HL-60 (cell line): ENCODE measurements around the gene GORASP1.

Experiments
- DNase-seq, 2 experiments: peaks; one replicate each; pipeline ENCODE4 v3.0.0-alpha.2; 2010 to 2020; ENCODE audit warnings: low read depth in 1 of 2, low spot score in 1 of 2
- H3K27ac ChIP-seq: fragments of 250-450 bp; sonication (Bioruptor Pico); replicated peaks from 2 replicates; pipeline ENCODE4 v1.5.1; 2020; ENCODE audit warnings: mild to moderate bottlenecking, moderate library complexity
- H3K27me3 ChIP-seq: fragments of 250-450 bp; sonication (Bioruptor Pico); 2 replicates; pipeline ENCODE4 v1.5.1; 2021; ENCODE audit warnings: mild to moderate bottlenecking, moderate library complexity; ENCODE audit not compliant: insufficient read depth, poor library complexity, severe bottlenecking
- H3K4me3 ChIP-seq: replicated peaks from 2 replicates; pipeline ENCODE4 v1.5.1; 2011; ENCODE audit warnings: mild to moderate bottlenecking, control low read depth, low read length; ENCODE audit not compliant: insufficient read depth
- GABPA ChIP-seq: IDR thresholded peaks from 2 replicates; pipeline ENCODE4 v1.6.1; 2012; ENCODE audit warnings: low read depth
- POLR2AphosphoS5 ChIP-seq: IDR thresholded peaks from 2 replicates; pipeline ENCODE4 v1.6.1; 2012; ENCODE audit warnings: low read depth
- SPI1 ChIP-seq: IDR thresholded peaks from 2 replicates; pipeline ENCODE4 v1.6.1; 2012; ENCODE audit warnings: low read depth, mild to moderate bottlenecking, borderline replicate concordance
- TF ChIP-seq, protein P1 (sequence below): IDR thresholded peaks from one replicate; pipeline ENCODE4 v1.5.1; 2011; ENCODE audit warnings: low read length, control low read depth, inconsistent platforms; ENCODE audit not compliant: insufficient read depth
- TF ChIP-seq, protein P2 (sequence below): IDR thresholded peaks from 2 replicates; pipeline ENCODE4 v1.6.1; 2012; ENCODE audit warnings: low read depth; ENCODE audit not compliant: insufficient replicate concordance

Gene GORASP1

DNA sequence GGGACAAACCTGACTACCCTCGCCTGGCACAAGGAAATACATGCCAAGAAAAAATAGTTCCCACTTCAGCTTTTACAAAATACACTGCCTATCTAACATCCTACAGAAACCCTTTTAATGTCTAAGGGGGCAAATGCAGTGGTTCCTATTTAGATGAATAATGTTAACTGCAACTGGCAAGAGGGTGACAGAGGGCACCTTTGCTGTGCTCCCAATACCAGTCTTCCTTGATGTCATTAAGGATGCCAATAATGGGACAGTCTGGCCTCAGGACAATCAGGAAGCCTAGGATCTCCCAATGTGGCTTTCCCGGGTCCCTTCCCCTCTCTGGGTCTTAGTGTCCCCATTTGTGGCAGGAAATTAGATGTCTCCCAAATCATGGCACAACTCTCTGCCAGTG lies 32.0 kb upstream of the GORASP1 start:
- H3K4me3 ChIP-seq = no peak overlapping the region
- no peaks in the 10 kb centered on the region for H3K27me3 ChIP-seq
- no peak overlapping the region for H3K27ac ChIP-seq
- TF ChIP-seq SPI1 = no peak
- no peak for TF ChIP-seq POLR2AphosphoS5
- TF ChIP-seq, protein P1, sequence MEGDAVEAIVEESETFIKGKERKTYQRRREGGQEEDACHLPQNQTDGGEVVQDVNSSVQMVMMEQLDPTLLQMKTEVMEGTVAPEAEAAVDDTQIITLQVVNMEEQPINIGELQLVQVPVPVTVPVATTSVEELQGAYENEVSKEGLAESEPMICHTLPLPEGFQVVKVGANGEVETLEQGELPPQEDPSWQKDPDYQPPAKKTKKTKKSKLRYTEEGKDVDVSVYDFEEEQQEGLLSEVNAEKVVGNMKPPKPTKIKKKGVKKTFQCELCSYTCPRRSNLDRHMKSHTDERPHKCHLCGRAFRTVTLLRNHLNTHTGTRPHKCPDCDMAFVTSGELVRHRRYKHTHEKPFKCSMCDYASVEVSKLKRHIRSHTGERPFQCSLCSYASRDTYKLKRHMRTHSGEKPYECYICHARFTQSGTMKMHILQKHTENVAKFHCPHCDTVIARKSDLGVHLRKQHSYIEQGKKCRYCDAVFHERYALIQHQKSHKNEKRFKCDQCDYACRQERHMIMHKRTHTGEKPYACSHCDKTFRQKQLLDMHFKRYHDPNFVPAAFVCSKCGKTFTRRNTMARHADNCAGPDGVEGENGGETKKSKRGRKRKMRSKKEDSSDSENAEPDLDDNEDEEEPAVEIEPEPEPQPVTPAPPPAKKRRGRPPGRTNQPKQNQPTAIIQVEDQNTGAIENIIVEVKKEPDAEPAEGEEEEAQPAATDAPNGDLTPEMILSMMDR = no peak
- no peak for TF ChIP-seq GABPA
- TF ChIP-seq, protein P2, sequence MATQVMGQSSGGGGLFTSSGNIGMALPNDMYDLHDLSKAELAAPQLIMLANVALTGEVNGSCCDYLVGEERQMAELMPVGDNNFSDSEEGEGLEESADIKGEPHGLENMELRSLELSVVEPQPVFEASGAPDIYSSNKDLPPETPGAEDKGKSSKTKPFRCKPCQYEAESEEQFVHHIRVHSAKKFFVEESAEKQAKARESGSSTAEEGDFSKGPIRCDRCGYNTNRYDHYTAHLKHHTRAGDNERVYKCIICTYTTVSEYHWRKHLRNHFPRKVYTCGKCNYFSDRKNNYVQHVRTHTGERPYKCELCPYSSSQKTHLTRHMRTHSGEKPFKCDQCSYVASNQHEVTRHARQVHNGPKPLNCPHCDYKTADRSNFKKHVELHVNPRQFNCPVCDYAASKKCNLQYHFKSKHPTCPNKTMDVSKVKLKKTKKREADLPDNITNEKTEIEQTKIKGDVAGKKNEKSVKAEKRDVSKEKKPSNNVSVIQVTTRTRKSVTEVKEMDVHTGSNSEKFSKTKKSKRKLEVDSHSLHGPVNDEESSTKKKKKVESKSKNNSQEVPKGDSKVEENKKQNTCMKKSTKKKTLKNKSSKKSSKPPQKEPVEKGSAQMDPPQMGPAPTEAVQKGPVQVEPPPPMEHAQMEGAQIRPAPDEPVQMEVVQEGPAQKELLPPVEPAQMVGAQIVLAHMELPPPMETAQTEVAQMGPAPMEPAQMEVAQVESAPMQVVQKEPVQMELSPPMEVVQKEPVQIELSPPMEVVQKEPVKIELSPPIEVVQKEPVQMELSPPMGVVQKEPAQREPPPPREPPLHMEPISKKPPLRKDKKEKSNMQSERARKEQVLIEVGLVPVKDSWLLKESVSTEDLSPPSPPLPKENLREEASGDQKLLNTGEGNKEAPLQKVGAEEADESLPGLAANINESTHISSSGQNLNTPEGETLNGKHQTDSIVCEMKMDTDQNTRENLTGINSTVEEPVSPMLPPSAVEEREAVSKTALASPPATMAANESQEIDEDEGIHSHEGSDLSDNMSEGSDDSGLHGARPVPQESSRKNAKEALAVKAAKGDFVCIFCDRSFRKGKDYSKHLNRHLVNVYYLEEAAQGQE = no peak
- no peak for DNase-seq

DNA sequence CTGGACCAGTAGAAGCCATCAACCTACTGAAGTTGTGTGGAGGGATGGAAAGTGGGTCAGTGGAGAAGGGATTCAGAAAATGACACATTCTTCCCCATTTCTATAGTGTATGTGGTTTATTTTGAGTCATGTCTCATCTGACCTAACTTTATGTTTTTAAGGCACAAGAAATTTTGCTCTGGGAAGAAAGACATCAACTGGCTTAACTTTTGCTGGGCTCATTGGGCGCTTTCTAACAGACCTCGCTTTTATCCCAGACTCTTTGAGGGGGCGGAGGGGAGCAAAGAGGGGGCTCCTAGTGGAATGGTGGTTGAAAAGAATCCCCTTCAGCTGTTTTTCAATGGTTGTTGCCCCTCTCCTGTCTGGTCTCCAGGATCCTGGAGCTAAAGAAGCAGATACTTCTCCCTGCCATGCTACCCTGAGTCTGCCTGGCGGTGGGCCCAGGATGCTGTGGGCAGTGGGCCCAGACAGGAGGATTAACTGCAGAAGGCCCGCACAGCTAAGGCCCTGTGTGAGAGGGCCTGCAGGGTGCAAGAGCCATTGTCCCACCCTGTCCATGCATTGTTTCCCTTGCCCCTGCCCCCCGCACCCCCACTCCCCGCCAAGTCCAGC lies 31.5 kb upstream of the GORASP1 start:
- no peak overlapping the region for H3K27ac ChIP-seq
- TF ChIP-seq, protein P1 = no peak
- no peak for TF ChIP-seq SPI1
- no peak for TF ChIP-seq GABPA
- no peak for TF ChIP-seq POLR2AphosphoS5
- TF ChIP-seq, protein P2 = no peak
- no peak overlapping the region for H3K4me3 ChIP-seq
- no peaks in the 10 kb centered on the region for H3K27me3 ChIP-seq
- DNase-seq = no peak

DNA sequence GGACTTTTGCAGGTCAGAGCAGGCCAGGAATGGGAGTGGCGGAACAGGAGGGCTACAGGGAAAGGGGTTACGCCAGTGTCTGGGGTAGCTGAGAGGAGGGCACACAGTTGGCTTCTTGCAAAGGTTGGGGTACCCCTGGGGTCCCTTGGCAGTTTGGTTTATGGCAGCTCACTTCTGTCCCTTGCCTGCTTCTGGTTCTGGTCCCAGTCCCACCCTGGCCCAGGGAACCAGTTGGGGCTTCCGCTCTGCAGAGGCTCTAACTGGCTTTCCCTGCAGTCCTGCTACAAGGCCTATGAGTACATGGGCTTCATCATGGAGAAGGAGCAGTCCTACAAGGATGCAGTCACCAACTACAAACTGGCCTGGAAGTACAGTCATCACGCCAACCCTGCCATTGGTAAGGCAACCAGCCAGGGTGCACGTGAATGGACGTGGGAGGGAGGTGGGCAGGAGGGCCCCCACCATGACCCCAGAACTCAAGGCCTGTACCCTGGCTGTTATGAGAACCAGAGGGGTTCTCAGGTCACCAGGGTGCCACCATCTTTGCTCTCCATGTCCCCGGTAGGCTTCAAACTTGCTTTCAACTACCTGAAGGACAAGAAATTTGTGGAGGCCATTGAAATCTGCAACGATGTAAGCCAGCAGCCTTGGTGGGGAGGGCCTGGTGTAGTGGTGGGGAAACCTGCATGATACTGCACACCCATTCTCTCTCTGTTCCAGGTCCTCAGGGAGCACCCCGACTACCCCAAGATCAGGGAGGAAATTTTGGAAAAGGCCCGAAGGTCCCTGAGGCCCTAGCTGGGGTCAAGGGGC lies 30.8 kb upstream of the GORASP1 start:
- Histone ChIP-seq H3K27me3 (no peaks in the 10 kb centered on the region), H3K4me3 (no peak overlapping the region), H3K27ac (no peak overlapping the region)
- TF ChIP-seq GABPA (no peak), SPI1 (no peak), POLR2AphosphoS5 (no peak)
- TF ChIP-seq, protein P2 = no peak
- TF ChIP-seq, protein P1 = no peak
- no peak for DNase-seq
